PC-9 (cell line): ENCODE results near the gene MCC. TPM values are rescaled to one million over a fixed set of nuclear protein-coding genes. Genes with fewer than 3 reads are reported as not detected.

Source experiments
- BruUV-seq: library from RNA; stranded (reverse); fragments of 400-500 nt; replicated peaks from 2 replicates; lab custom pipeline; 2021; lab: Mats Ljungman, UMichigan
- CTCF ChIA-PET: fragments of 300-600 bp; sonication (Branson Sonifier 250); formaldehyde crosslinking; loops from one replicate; lab custom pipeline; 2022; ENCODE audit warnings: antibody characterized with exemption; lab: Charles Lee
- POLR2A ChIA-PET: fragments of 300-600 bp; sonication (Branson Sonifier 250); formaldehyde crosslinking; loops from one replicate; lab custom pipeline; 2022; ENCODE audit warnings: antibody characterized with exemption; ENCODE audit not compliant: unreplicated experiment; lab: Charles Lee
- DNase-seq, 2 experiments: peaks; one replicate each; pipeline versions ENCODE4 v3.0.0 to v3.0.0-alpha.2; 2015 to 2022; ENCODE audit warnings: mixed read lengths in 1 of 2
- H2AFZ ChIP-seq: fragments of 200-600 bp; sonication (generic); 2 replicates; pipeline ENCODE4 v1.8.1; 2017; ENCODE audit warnings: antibody characterized with exemption
- H3F3A ChIP-seq: fragments of 200-600 bp; sonication (generic); 2 replicates; pipeline ENCODE4 v1.8.1; 2017; ENCODE audit warnings: antibody characterized with exemption, mild to moderate bottlenecking, low read depth; ENCODE audit not compliant: insufficient read depth
- H3K27ac ChIP-seq: fragments of 200-600 bp; sonication (generic); 2 replicates; pipeline ENCODE4 v1.6.1; 2016; ENCODE audit warnings: mixed run types
- H3K27me3 ChIP-seq: fragments of 200-600 bp; sonication (generic); 2 replicates; pipeline ENCODE4 v1.6.1; 2016; ENCODE audit warnings: low read depth, mixed run types; ENCODE audit not compliant: insufficient read depth
- H3K36me3 ChIP-seq: fragments of 200-600 bp; sonication (generic); 2 replicates; pipeline ENCODE4 v1.6.1; 2016; ENCODE audit warnings: low read depth, mixed run types
- H3K4me1 ChIP-seq: fragments of 200-600 bp; sonication (generic); replicated peaks from 2 replicates; pipeline ENCODE4 v1.6.1; 2016; ENCODE audit warnings: mixed run types; ENCODE audit not compliant: insufficient read depth
- H3K4me2 ChIP-seq: fragments of 200-600 bp; sonication (generic); 2 replicates; pipeline ENCODE4 v1.6.1; 2017; ENCODE audit warnings: mixed run types
- H3K4me3 ChIP-seq: fragments of 200-600 bp; sonication (generic); 2 replicates; pipeline ENCODE4 v1.6.1; 2016; ENCODE audit warnings: mixed run types
- H3K79me2 ChIP-seq: fragments of 200-600 bp; sonication (generic); 2 replicates; pipeline ENCODE4 v1.6.1; 2017; ENCODE audit warnings: low read depth, mixed run types
- H3K9me2 ChIP-seq: fragments of 200-600 bp; sonication (generic); 2 replicates; pipeline ENCODE4 v1.8.1; 2017; ENCODE audit warnings: mild to moderate bottlenecking; ENCODE audit not compliant: insufficient read depth
- H3K9me3 ChIP-seq: fragments of 200-600 bp; sonication (generic); 2 replicates; pipeline ENCODE4 v1.8.1; 2016; ENCODE audit warnings: low read depth; ENCODE audit not compliant: insufficient read depth
- H4K20me1 ChIP-seq: fragments of 200-600 bp; sonication (generic); 2 replicates; pipeline ENCODE4 v1.8.1; 2017; ENCODE audit not compliant: insufficient read depth
- EZH2 ChIP-seq: fragments of 200-600 bp; sonication (generic); IDR thresholded peaks from 2 replicates; pipeline ENCODE4 v1.8.0; 2017; ENCODE audit warnings: antibody characterized with exemption, low read depth
- intact Hi-C: fragments of 100-400 bp; cut with micrococcal nuclease; formaldehyde crosslinking; loops from one replicate; pipeline ENCODE4 v1.10.0; 2022; ENCODE audit not compliant: unreplicated experiment
- total RNA-seq: library from RNA; stranded (reverse); gene quantifications from 2 replicates; pipeline ENCODE4 v1.2.3, GENCODE V29; 2021
- TF ChIP-seq, protein P1 (sequence below): fragments of 200-600 bp; sonication (generic); conservative IDR thresholded peaks from 2 replicates; pipeline ENCODE4 v1.6.1; 2017; ENCODE audit warnings: mixed run types, antibody characterized with exemption, mild to moderate bottlenecking, moderate library complexity

MCC gene
- total RNA-seq, 1 experiment from 2014 or later: 2.5 TPM

- POLR2A ChIA-PET: no interaction called here
- Histone ChIP-seq H3K9me3 (no peaks in the 10 kb centered on the region; the same call in 1 of the 2 replicates), H3K27me3 (no peaks in the 10 kb centered on the region), H2AFZ (no peak overlapping the region), H3K36me3 (no peaks in the 10 kb centered on the region), H3K9me2 (no peaks in the 10 kb centered on the region), H3K27ac (no peak overlapping the region), H3K4me1 (peaks cover 32% of the 10 kb centered on the region), H4K20me1 (no peaks in the 10 kb centered on the region), H3K4me3 (no peak overlapping the region), H3K79me2 (peaks cover 33% of the 10 kb centered on the region), H3F3A (peaks cover 6% of the 10 kb centered on the region; the same call in 1 of the 2 replicates), H3K4me2 (no peak overlapping the region)
- intact Hi-C loops: loop anchor here (5.0 to 10.0 kb wide), 4 partner anchors 98 to 420 kb away; partner anchors contain the start of gene SRP19
- CTCF ChIA-PET: no interaction called here
- BruUV-seq: no TSS peak
- no peak for TF ChIP-seq EZH2
- TF ChIP-seq, protein P1, sequence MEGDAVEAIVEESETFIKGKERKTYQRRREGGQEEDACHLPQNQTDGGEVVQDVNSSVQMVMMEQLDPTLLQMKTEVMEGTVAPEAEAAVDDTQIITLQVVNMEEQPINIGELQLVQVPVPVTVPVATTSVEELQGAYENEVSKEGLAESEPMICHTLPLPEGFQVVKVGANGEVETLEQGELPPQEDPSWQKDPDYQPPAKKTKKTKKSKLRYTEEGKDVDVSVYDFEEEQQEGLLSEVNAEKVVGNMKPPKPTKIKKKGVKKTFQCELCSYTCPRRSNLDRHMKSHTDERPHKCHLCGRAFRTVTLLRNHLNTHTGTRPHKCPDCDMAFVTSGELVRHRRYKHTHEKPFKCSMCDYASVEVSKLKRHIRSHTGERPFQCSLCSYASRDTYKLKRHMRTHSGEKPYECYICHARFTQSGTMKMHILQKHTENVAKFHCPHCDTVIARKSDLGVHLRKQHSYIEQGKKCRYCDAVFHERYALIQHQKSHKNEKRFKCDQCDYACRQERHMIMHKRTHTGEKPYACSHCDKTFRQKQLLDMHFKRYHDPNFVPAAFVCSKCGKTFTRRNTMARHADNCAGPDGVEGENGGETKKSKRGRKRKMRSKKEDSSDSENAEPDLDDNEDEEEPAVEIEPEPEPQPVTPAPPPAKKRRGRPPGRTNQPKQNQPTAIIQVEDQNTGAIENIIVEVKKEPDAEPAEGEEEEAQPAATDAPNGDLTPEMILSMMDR: no peak
- DNase-seq: no peak
These were observed 513.4 kb downstream of the MCC start for GRCh38 chr5:112974901-112975300.

- no peak overlapping the region for H2AFZ ChIP-seq
- no peak for TF ChIP-seq EZH2
- TF ChIP-seq, protein P1: no peak
- H3K79me2 ChIP-seq: peaks cover 23% of the 10 kb centered on the region
- ChIA-PET CTCF (no interaction called here), POLR2A (no interaction called here)
- intact Hi-C loops: loop anchor here (10.0 kb wide), 1 partner anchor 419 kb away; no protein-coding TSS in a partner anchor
- no peaks in the 10 kb centered on the region; the same call in 1 of the 2 replicates for H3K9me3 ChIP-seq
- H3K9me2 ChIP-seq: no peaks in the 10 kb centered on the region
- no peaks in the 10 kb centered on the region for H4K20me1 ChIP-seq
- no TSS peak for BruUV-seq
- no peak overlapping the region for H3K4me2 ChIP-seq
- no peak overlapping the region for H3K4me3 ChIP-seq
- no peak for DNase-seq
- H3K27ac ChIP-seq: no peak overlapping the region
- H3F3A ChIP-seq: peaks cover 6% of the 10 kb centered on the region; the same call in 1 of the 2 replicates
- H3K4me1 ChIP-seq: peaks cover 32% of the 10 kb centered on the region
- no peaks in the 10 kb centered on the region for H3K27me3 ChIP-seq
- no peaks in the 10 kb centered on the region for H3K36me3 ChIP-seq
These were observed 514.3 kb downstream of the MCC start for GRCh38 chr5:112973904-112974303.

GRCh38 chr5:112973036-112973435, 515.2 kb downstream of the MCC start:
- H3K4me1 ChIP-seq: peaks cover 32% of the 10 kb centered on the region
- POLR2A ChIA-PET: no interaction called here
- H3K9me2 ChIP-seq: no peaks in the 10 kb centered on the region
- no TSS peak for BruUV-seq
- CTCF ChIA-PET: no interaction called here
- H3K36me3 ChIP-seq: no peaks in the 10 kb centered on the region
- TF ChIP-seq, protein P1: no peak
- no peak for TF ChIP-seq EZH2
- H3K79me2 ChIP-seq: peaks cover 15% of the 10 kb centered on the region
- DNase-seq: no peak
- H3K9me3 ChIP-seq: no peaks in the 10 kb centered on the region; the same call in 1 of the 2 replicates
- no peak overlapping the region for H3K4me3 ChIP-seq
- H2AFZ ChIP-seq: no peak overlapping the region
- H3K27me3 ChIP-seq: no peaks in the 10 kb centered on the region
- intact Hi-C loops: loop anchor here (10.0 kb wide), 1 partner anchor 418 kb away; no protein-coding TSS in a partner anchor
- no peak overlapping the region for H3K4me2 ChIP-seq
- peaks cover 12% of the 10 kb centered on the region; the same call in 1 of the 2 replicates for H3F3A ChIP-seq
- no peak overlapping the region for H3K27ac ChIP-seq
- no peaks in the 10 kb centered on the region for H4K20me1 ChIP-seq

Other genes with a start within 250 kb of the MCC start
- not detected in 2 replicates for gene TSSK1B, start 53.5 kb downstream of the MCC start, total RNA-seq
- gene YTHDC2, start 25.2 kb upstream of the MCC start, total RNA-seq: 14.9 and 18.6 TPM in 2 replicates